H9 (cell line): Measurements from ENCODE around the gene ZNF281. TPM values are rescaled to one million over a fixed set of nuclear protein-coding genes. Genes with fewer than 3 reads are reported as not detected.

Source experiments
- DNase-seq: peaks from one replicate; pipeline ENCODE4 v3.0.0-alpha.2; 2017
- H2AFZ ChIP-seq: one replicate; pipeline ENCODE4 v1.6.1; 2013; ENCODE audit warnings: mild to moderate bottlenecking, low read length, control low read depth, moderate library complexity
- H2AK5ac ChIP-seq: 2 replicates; pipeline ENCODE4 v1.6.1; 2013; ENCODE audit warnings: low read length, control low read depth, mixed read lengths; ENCODE audit not compliant: insufficient read length
- H2BK120ac ChIP-seq: one replicate; pipeline ENCODE4 v1.6.1; 2013; ENCODE audit warnings: low read depth, mild to moderate bottlenecking, low read length, control low read depth, inconsistent platforms; ENCODE audit not compliant: poor library complexity, severe bottlenecking
- H2BK12ac ChIP-seq: 2 replicates; pipeline ENCODE4 v1.6.1; 2013; ENCODE audit warnings: low read length, control low read depth, mixed read lengths, low read depth; ENCODE audit not compliant: insufficient read length
- H2BK15ac ChIP-seq: 2 replicates; pipeline ENCODE4 v1.6.1; 2013; ENCODE audit warnings: low read depth, low read length, control low read depth
- H2BK20ac ChIP-seq: one replicate; pipeline ENCODE4 v1.6.1; 2013; ENCODE audit warnings: low read depth, mild to moderate bottlenecking, low read length, control low read depth, inconsistent platforms; ENCODE audit not compliant: poor library complexity, severe bottlenecking
- H2BK5ac ChIP-seq: 2 replicates; pipeline ENCODE4 v1.6.1; 2013; ENCODE audit warnings: low read length, control low read depth, mixed read lengths; ENCODE audit not compliant: insufficient read length
- H3K14ac ChIP-seq: 2 replicates; pipeline ENCODE4 v1.6.1; 2013; ENCODE audit warnings: low read length, control low read depth; ENCODE audit not compliant: insufficient read depth
- H3K18ac ChIP-seq: 2 replicates; pipeline ENCODE4 v1.6.1; 2013; ENCODE audit warnings: low read depth, mild to moderate bottlenecking, mixed read lengths, low read length, control low read depth; ENCODE audit not compliant: insufficient read length
- H3K23ac ChIP-seq: 2 replicates; pipeline ENCODE4 v1.6.1; 2013; ENCODE audit warnings: low read length, control low read depth, mixed read lengths, low read depth; ENCODE audit not compliant: insufficient read length
- H3K23me2 ChIP-seq: 2 replicates; pipeline ENCODE4 v1.6.1; 2013; ENCODE audit warnings: low read depth, mild to moderate bottlenecking, mixed read lengths, low read length, control low read depth; ENCODE audit not compliant: insufficient read length, poor library complexity, severe bottlenecking
- H3K27ac ChIP-seq: 2 replicates; pipeline ENCODE4 v1.5.1; 2013; ENCODE audit warnings: low read length, control low read depth, mixed read lengths, low read depth; ENCODE audit not compliant: insufficient read length
- H3K27me3 ChIP-seq: 2 replicates; pipeline ENCODE4 v1.6.1; 2013; ENCODE audit warnings: low read length, control low read depth, inconsistent platforms; ENCODE audit not compliant: insufficient read depth
- H3K4ac ChIP-seq: 2 replicates; pipeline ENCODE4 v1.6.1; 2013; ENCODE audit warnings: low read depth, mild to moderate bottlenecking, control low read depth, inconsistent platforms, low read length, moderate library complexity
- H3K4me1 ChIP-seq: 2 replicates; pipeline ENCODE4 v1.6.1; 2013; ENCODE audit warnings: low read length, control low read depth, inconsistent platforms; ENCODE audit not compliant: insufficient read depth
- H3K4me2 ChIP-seq: 2 replicates; pipeline ENCODE4 v1.6.1; 2013; ENCODE audit warnings: low read length, control low read depth, mixed read lengths; ENCODE audit not compliant: insufficient read length, insufficient read depth
- H3K56ac ChIP-seq: 2 replicates; pipeline ENCODE4 v1.6.1; 2013; ENCODE audit warnings: low read depth, mild to moderate bottlenecking, mixed read lengths, low read length, control low read depth; ENCODE audit not compliant: insufficient read length
- H3K79me1 ChIP-seq: 2 replicates; pipeline ENCODE4 v1.6.1; 2013; ENCODE audit warnings: low read depth, mild to moderate bottlenecking, moderate library complexity, low read length, control low read depth, inconsistent platforms; ENCODE audit not compliant: insufficient read depth, poor library complexity, severe bottlenecking
- H3K79me2 ChIP-seq: 2 replicates; pipeline ENCODE4 v1.6.1; 2013; ENCODE audit warnings: low read length, control low read depth, inconsistent platforms; ENCODE audit not compliant: insufficient read depth
- H3K9ac ChIP-seq: 2 replicates; pipeline ENCODE4 v1.6.1; 2013; ENCODE audit warnings: low read length, control low read depth, mixed read lengths; ENCODE audit not compliant: insufficient read length; ENCODE audit errors: extremely low read depth
- H3K9me3 ChIP-seq: one replicate; pipeline ENCODE4 v1.6.1; 2013; ENCODE audit warnings: low read depth, low read length, inconsistent platforms; ENCODE audit not compliant: control insufficient read depth
- H3T11ph ChIP-seq: one replicate; pipeline ENCODE4 v1.6.1; 2013; ENCODE audit warnings: mild to moderate bottlenecking, low read length, control low read depth, inconsistent platforms
- H4K20me1 ChIP-seq: one replicate; pipeline ENCODE4 v1.6.1; 2013; ENCODE audit not compliant: control insufficient read depth, insufficient read length, insufficient read depth
- H4K5ac ChIP-seq: 2 replicates; pipeline ENCODE4 v1.6.1; 2013; ENCODE audit warnings: low read depth, mild to moderate bottlenecking, mixed read lengths, low read length, control low read depth; ENCODE audit not compliant: insufficient read length
- H4K8ac ChIP-seq: replicated peaks from 2 replicates; pipeline ENCODE4 v1.6.1; 2013; ENCODE audit warnings: low read length, control low read depth, mixed read lengths, low read depth; ENCODE audit not compliant: insufficient read length
- H4K91ac ChIP-seq: 2 replicates; pipeline ENCODE4 v1.6.1; 2013; ENCODE audit warnings: low read depth, mild to moderate bottlenecking, moderate library complexity, mixed read lengths, low read length, control low read depth; ENCODE audit not compliant: insufficient read length
- H3K27ac Mint-ChIP-seq, 3 experiments: 2 replicates in 2 of 3; 3 replicates in 1 of 3; pipeline ENCODE4 v1.8.0; 2020 to 2021; ENCODE audit warnings: mixed read lengths in 3 of 3, mild to moderate bottlenecking in 1 of 3, moderate library complexity in 1 of 3
- H3K27me3 Mint-ChIP-seq: 2 replicates; pipeline ENCODE4 v1.8.0; 2021; ENCODE audit warnings: low read depth, mild to moderate bottlenecking, moderate library complexity, mixed read lengths
- H3K36me3 Mint-ChIP-seq, 3 experiments: 2 replicates in 2 of 3; 3 replicates in 1 of 3; pipeline ENCODE4 v1.8.0; 2020 to 2021; ENCODE audit warnings: low read depth in 3 of 3, mixed read lengths in 3 of 3; ENCODE audit not compliant: insufficient read depth in 1 of 3
- H3K4me1 Mint-ChIP-seq, 2 experiments: 2 replicates each; pipeline ENCODE4 v1.8.0; 2020; ENCODE audit warnings: mixed read lengths in 2 of 2
- H3K4me3 Mint-ChIP-seq, 2 experiments: 2 replicates in 1 of 2; 3 replicates in 1 of 2; pipeline ENCODE4 v1.8.0; 2020 to 2021; ENCODE audit warnings: mild to moderate bottlenecking in 2 of 2, mixed read lengths in 2 of 2, moderate library complexity in 1 of 2
- H3K9me3 Mint-ChIP-seq, 2 experiments: 2 replicates in 1 of 2; 3 replicates in 1 of 2; pipeline ENCODE4 v1.8.0; 2020; ENCODE audit warnings: mild to moderate bottlenecking in 2 of 2, mixed read lengths in 2 of 2, moderate library complexity in 1 of 2
- WGBS: extraction: QIAGEN DNeasy Blood & Tissue Kit; methylation state at CpG from one replicate; pipeline ENCODE4 v1.1.7; 2013; ENCODE audit warnings: missing lambda C conversion rate, low lambda C conversion rate, mixed read lengths; ENCODE audit not compliant: insufficient read length; ENCODE audit errors: extremely low coverage; 5-methylcytosine and 5-hydroxymethylcytosine counted together
- total RNA-seq: library from RNA; stranded (reverse); gene quantifications from 2 replicates; pipeline ENCODE4 v1.2.1, GENCODE V29; 2021
- TF ChIP-seq, protein P1 (sequence below): fragments of 200-600 bp; sonication (generic); conservative IDR thresholded peaks from 3 replicates; pipeline ENCODE4 v1.8.0; 2021; ENCODE audit warnings: antibody characterized with exemption, mild to moderate bottlenecking

The ZNF281 gene
- total RNA-seq, 1 experiment from 2014 or later, result 75.2 TPM

DNA sequence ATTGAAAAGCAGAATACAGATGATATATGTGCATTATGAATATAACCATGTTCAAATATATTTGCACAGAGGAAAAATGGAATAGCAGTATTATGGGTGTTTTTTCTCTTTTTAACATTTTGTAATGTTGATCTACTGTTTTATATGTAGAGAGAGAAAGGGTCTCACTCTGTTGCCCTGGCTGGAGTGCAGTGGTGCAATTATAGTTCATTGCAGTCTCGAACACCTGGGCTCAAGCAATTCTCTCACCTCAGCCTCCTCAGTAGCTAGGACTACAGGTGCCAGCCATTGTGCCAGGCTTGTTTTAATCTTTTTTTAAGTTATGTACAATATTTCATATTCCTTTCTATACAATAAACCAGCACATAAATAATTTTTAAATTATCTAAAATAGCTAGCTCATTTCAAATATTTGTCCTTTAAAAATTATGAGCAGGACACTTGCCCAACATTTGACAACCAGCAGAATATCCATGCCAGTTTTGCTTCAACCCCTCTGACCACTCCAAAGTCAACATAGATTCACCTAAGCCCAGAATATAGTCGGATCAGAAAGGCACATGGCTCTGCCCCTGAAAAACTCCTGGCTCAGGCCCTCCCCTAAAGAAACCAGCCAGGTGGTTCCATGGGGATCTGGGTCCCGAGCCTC is 29.8 kb downstream of the ZNF281 start:
- H4K5ac ChIP-seq, result no peak overlapping the region
- no peaks in the 10 kb centered on the region for H3K79me1 ChIP-seq
- H3K27ac Mint-ChIP-seq, result no peak overlapping the region; a peak in 1 of 7 replicates
- H3K18ac ChIP-seq, result no peak overlapping the region
- H3K27me3 ChIP-seq, result no peaks in the 10 kb centered on the region
- H3K79me2 ChIP-seq, result no peaks in the 10 kb centered on the region
- DNase-seq, result no peak
- H3T11ph ChIP-seq, result no peak overlapping the region
- no peak overlapping the region for H2AFZ ChIP-seq
- no peak overlapping the region for H3K4me2 ChIP-seq
- no peak overlapping the region for H4K8ac ChIP-seq
- no peak overlapping the region for H2AK5ac ChIP-seq
- no peaks in the 10 kb centered on the region for H3K27me3 Mint-ChIP-seq
- no peak overlapping the region for H2BK5ac ChIP-seq
- WGBS, result no CpG with 5 or more reads among the region's 3 CpGs
- H3K14ac ChIP-seq, result no peak overlapping the region
- H3K23ac ChIP-seq, result no peak overlapping the region
- TF ChIP-seq, protein P1, sequence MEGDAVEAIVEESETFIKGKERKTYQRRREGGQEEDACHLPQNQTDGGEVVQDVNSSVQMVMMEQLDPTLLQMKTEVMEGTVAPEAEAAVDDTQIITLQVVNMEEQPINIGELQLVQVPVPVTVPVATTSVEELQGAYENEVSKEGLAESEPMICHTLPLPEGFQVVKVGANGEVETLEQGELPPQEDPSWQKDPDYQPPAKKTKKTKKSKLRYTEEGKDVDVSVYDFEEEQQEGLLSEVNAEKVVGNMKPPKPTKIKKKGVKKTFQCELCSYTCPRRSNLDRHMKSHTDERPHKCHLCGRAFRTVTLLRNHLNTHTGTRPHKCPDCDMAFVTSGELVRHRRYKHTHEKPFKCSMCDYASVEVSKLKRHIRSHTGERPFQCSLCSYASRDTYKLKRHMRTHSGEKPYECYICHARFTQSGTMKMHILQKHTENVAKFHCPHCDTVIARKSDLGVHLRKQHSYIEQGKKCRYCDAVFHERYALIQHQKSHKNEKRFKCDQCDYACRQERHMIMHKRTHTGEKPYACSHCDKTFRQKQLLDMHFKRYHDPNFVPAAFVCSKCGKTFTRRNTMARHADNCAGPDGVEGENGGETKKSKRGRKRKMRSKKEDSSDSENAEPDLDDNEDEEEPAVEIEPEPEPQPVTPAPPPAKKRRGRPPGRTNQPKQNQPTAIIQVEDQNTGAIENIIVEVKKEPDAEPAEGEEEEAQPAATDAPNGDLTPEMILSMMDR, result no peak
- H2BK120ac ChIP-seq, result no peak overlapping the region
- no peak overlapping the region for H3K27ac ChIP-seq
- no peaks in the 10 kb centered on the region; a peak in 1 of 7 replicates for H3K36me3 Mint-ChIP-seq
- H3K4me3 Mint-ChIP-seq, result no peak overlapping the region
- no peak overlapping the region for H2BK12ac ChIP-seq
- no peak overlapping the region for H4K91ac ChIP-seq
- H3K4me1 ChIP-seq, result peaks cover 4% of the 10 kb centered on the region; the same call in 1 of the 2 replicates
- H3K4ac ChIP-seq, result no peak overlapping the region
- no peak overlapping the region for H3K9ac ChIP-seq
- no peaks in the 10 kb centered on the region for H4K20me1 ChIP-seq
- H3K23me2 ChIP-seq, result no peaks in the 10 kb centered on the region
- no peak overlapping the region for H3K56ac ChIP-seq
- H2BK20ac ChIP-seq, result no peak overlapping the region
- no peak overlapping the region for H2BK15ac ChIP-seq
- H3K9me3 ChIP-seq, result no peaks in the 10 kb centered on the region
- H3K4me1 Mint-ChIP-seq, result peaks cover 38 to 43% of the 10 kb centered on the region in 2 experiments
- H3K9me3 Mint-ChIP-seq, result no peaks in the 10 kb centered on the region
